Type B pancreatic cell (in vitro differentiated cells): ENCODE data around the gene TUFT1. TPM values are rescaled to one million over a fixed set of nuclear protein-coding genes. Genes with fewer than 3 reads are reported as not detected.
A peak's percentile ranks its signal among the peaks of the same experiment; 100 is the strongest.

Source experiments
- DNase-seq: peaks from one replicate; pipeline ENCODE4 v3.0.0; 2021; ENCODE audit warnings: mixed read lengths; ENCODE audit not compliant: unreplicated experiment; ENCODE audit errors: extremely low spot score
- H3K27ac Mint-ChIP-seq: 2 replicates; pipeline ENCODE4 v1.8.0; 2021; ENCODE audit warnings: mild to moderate bottlenecking, mixed read lengths
- H3K27me3 Mint-ChIP-seq: 2 replicates; pipeline ENCODE4 v1.8.0; 2021; ENCODE audit warnings: mixed read lengths
- H3K36me3 Mint-ChIP-seq: 2 replicates; pipeline ENCODE4 v1.8.0; 2021; ENCODE audit warnings: mixed read lengths
- H3K4me1 Mint-ChIP-seq: one replicate; pipeline ENCODE4 v1.8.0; 2021; ENCODE audit warnings: mixed read lengths; ENCODE audit not compliant: unreplicated experiment
- H3K4me3 Mint-ChIP-seq: 2 replicates; pipeline ENCODE4 v1.8.0; 2021; ENCODE audit warnings: mild to moderate bottlenecking, mixed read lengths
- H3K9me3 Mint-ChIP-seq: 2 replicates; pipeline ENCODE4 v1.8.0; 2021; ENCODE audit warnings: mixed read lengths
- total RNA-seq: library from RNA; stranded (reverse); gene quantifications from 2 replicates; pipeline ENCODE4 v1.2.1, GENCODE V29; 2021; ENCODE audit warnings: low replicate concordance
- TF ChIP-seq, protein P1 (sequence below): fragments of 200-600 bp; sonication (generic); conservative IDR thresholded peaks from 2 replicates; pipeline ENCODE4 v1.5.0; 2021; ENCODE audit warnings: antibody characterized with exemption, mild to moderate bottlenecking

TUFT1 gene
- total RNA-seq, 1 donor from 2014 or later = 15.5 TPM

DNA sequence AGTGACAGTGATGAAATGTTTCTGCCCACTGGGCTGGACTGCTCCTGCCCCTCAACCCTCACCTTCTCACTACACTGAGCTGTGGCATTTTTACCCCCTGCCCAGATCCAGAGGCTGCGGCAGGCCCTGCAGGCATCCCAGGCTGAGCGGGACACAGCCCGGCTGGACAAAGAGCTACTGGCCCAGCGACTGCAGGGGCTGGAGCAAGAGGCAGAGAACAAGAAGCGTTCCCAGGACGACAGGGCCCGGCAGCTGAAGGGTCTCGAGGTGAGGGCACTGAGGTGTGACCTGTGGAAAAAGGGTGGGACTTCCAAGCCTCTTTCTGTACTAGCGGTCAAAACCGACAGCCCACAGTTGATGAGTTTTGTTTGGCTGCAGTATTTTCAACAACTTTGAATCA, 6.2 kb upstream of the TUFT1 start:
- TF ChIP-seq, protein P1, sequence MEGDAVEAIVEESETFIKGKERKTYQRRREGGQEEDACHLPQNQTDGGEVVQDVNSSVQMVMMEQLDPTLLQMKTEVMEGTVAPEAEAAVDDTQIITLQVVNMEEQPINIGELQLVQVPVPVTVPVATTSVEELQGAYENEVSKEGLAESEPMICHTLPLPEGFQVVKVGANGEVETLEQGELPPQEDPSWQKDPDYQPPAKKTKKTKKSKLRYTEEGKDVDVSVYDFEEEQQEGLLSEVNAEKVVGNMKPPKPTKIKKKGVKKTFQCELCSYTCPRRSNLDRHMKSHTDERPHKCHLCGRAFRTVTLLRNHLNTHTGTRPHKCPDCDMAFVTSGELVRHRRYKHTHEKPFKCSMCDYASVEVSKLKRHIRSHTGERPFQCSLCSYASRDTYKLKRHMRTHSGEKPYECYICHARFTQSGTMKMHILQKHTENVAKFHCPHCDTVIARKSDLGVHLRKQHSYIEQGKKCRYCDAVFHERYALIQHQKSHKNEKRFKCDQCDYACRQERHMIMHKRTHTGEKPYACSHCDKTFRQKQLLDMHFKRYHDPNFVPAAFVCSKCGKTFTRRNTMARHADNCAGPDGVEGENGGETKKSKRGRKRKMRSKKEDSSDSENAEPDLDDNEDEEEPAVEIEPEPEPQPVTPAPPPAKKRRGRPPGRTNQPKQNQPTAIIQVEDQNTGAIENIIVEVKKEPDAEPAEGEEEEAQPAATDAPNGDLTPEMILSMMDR = no peak
- Mint-ChIP-seq H3K4me3 (no peak overlapping the region), H3K9me3 (no peaks in the 10 kb centered on the region), H3K27ac (no peak overlapping the region), H3K36me3 (no peaks in the 10 kb centered on the region), H3K4me1 (no peaks in the 10 kb centered on the region), H3K27me3 (no peaks in the 10 kb centered on the region)
- no peak for DNase-seq

DNA sequence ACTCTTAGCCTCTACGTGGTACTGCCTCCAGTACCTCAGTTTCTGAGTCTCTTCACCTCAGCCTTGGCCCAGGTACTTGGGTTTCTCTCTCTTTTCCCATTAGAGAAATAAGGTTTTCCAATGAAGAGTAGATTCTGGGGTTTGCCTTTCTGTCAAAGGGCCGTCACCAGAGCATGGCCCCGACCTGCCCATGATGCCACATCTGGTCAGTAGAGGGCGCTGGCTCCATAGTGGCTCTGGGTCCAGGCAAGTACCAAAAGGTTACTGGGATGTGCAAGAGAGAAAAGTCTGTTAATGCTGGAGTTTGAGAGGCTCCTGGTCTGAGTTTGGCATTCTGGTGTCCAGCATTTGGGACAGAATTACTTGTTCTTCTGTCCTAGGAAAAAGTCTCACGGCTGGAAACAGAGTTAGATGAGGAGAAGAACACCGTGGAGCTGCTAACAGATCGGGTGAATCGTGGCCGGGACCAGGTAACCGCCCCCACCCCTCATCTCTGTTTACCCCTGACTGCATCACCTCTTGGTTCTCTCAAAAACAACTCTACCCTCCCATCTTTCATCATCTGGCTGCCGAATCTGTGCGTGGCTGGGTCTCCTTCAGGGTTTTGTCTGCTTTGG, 5.3 kb upstream of the TUFT1 start:
- Mint-ChIP-seq H3K4me3 (no peak overlapping the region), H3K4me1 (no peaks in the 10 kb centered on the region), H3K9me3 (no peaks in the 10 kb centered on the region), H3K36me3 (no peaks in the 10 kb centered on the region), H3K27ac (no peak overlapping the region), H3K27me3 (no peaks in the 10 kb centered on the region)
- TF ChIP-seq, protein P1 = peak; percentile 90
- peak; percentile 76 for DNase-seq

DNA sequence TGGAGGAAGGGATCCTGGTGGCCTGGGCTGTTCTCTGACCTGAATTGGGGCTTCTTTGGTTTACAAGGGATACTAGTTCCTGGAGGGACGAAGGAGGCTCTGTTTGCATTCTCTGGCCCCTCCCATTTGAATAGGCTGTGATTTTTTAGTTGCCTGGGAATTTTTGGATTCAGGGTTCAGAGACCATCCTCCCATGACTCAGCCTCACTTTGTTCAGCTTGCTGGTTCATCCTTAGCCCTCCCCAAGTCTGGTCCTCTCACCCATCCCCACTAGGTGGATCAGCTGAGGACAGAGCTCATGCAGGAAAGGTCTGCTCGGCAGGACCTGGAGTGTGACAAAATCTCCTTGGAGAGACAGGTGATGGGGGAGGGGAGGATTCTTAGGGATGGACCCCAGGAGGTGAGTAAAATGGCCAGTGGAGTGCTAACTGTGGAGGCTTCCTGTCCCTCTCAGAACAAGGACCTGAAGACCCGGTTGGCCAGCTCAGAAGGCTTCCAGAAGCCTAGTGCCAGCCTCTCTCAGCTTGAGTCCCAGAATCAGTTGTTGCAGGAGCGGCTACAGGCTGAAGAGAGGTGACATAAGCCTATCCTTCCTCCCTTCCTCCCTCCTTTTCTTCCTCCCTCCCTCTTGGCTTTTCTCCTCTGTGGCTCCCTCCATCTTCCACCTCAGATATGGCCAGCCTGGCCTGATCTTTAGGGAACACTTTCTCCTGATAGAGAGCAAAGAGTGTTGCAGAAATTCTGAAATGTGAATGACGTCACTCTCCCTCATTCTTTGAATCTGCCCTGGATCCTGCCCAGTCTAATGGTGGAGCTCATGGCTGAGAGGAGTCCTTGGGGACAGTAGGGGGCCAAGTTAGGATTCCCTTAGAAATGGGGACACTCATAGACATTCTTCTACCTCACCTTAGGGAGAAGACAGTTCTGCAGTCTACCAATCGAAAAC, 4.5 kb upstream of the TUFT1 start:
- no peak overlapping the region for H3K4me3 Mint-ChIP-seq
- H3K27me3 Mint-ChIP-seq = no peaks in the 10 kb centered on the region
- DNase-seq = no peak
- TF ChIP-seq, protein P1 = no peak
- H3K4me1 Mint-ChIP-seq = no peaks in the 10 kb centered on the region
- no peak overlapping the region for H3K27ac Mint-ChIP-seq
- no peaks in the 10 kb centered on the region for H3K9me3 Mint-ChIP-seq
- no peaks in the 10 kb centered on the region for H3K36me3 Mint-ChIP-seq

DNA sequence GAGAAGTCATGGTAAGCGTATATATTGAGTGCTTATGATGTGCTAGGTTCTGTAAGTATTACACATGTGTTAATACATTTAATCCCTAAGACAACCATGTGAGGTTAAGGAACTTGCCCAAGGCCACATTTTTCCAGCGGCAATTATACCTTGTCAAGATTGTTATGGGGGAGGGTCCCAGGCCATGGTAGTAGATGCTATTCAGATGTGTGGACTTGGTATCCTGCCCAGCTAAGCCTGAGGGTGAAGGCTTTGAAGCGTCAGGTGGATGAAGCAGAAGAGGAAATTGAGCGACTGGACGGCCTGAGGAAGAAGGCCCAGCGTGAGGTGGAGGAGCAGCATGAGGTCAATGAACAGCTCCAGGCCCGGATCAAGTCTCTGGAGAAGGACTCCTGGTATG, 3.6 kb upstream of the TUFT1 start:
- H3K4me3 Mint-ChIP-seq = no peak overlapping the region
- H3K9me3 Mint-ChIP-seq = no peaks in the 10 kb centered on the region
- no peak for DNase-seq
- no peak overlapping the region for H3K27ac Mint-ChIP-seq
- H3K4me1 Mint-ChIP-seq = peaks cover 4% of the 10 kb centered on the region
- H3K36me3 Mint-ChIP-seq = no peaks in the 10 kb centered on the region
- TF ChIP-seq, protein P1 = no peak
- H3K27me3 Mint-ChIP-seq = no peaks in the 10 kb centered on the region

DNA sequence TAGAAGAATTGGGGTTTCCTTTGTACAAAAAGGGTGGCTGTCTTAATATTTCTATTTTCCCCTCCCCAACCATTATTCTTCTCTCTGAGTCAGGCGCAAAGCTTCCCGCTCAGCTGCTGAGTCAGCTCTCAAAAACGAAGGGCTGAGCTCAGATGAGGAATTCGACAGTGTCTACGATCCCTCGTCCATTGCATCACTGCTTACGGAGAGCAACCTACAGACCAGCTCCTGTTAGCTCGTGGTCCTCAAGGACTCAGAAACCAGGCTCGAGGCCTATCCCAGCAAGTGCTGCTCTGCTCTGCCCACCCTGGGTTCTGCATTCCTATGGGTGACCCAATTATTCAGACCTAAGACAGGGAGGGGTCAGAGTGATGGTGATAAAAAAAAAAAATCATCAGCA, 3.0 kb upstream of the TUFT1 start:
- H3K4me3 Mint-ChIP-seq = no peak overlapping the region
- TF ChIP-seq, protein P1 = no peak
- no peaks in the 10 kb centered on the region for H3K36me3 Mint-ChIP-seq
- no peaks in the 10 kb centered on the region for H3K9me3 Mint-ChIP-seq
- DNase-seq = no peak
- peak overlapping the region; percentile 71 for H3K27ac Mint-ChIP-seq
- peaks cover 9% of the 10 kb centered on the region for H3K4me1 Mint-ChIP-seq
- H3K27me3 Mint-ChIP-seq = no peaks in the 10 kb centered on the region
